ENCODE data around the gene ACKR2.

DNA sequence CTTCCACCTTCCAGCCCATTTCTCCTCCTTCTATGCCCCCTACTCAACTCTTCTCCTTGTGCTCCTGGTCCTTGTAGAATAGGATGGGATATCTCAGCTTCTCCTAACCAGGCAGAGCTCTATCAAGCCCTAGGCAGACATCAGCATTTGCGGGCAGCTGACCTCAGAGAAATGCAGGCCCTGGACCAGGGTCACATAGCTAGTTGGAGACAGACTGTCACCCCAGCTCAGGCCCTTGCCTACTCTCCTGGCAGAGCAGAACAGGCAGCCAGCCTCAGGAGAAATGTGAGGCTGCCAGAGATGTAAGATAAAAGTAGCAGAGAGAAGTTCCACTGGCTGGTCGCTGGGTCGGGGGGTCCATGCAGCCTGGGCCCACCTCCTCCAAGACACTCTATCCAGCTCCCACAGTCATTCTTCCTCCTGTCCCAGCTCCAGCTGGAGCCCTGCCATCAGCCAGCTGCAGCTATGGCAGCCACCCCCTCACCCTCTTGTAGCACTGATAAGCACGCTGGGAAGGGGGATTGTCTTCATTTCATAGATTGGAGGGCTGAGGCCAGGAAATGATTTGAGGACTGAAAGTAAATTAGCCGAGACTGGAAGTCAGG, 62.4 kb downstream of the ACKR2 start:
- TF ChIP-seq, protein P1, sequence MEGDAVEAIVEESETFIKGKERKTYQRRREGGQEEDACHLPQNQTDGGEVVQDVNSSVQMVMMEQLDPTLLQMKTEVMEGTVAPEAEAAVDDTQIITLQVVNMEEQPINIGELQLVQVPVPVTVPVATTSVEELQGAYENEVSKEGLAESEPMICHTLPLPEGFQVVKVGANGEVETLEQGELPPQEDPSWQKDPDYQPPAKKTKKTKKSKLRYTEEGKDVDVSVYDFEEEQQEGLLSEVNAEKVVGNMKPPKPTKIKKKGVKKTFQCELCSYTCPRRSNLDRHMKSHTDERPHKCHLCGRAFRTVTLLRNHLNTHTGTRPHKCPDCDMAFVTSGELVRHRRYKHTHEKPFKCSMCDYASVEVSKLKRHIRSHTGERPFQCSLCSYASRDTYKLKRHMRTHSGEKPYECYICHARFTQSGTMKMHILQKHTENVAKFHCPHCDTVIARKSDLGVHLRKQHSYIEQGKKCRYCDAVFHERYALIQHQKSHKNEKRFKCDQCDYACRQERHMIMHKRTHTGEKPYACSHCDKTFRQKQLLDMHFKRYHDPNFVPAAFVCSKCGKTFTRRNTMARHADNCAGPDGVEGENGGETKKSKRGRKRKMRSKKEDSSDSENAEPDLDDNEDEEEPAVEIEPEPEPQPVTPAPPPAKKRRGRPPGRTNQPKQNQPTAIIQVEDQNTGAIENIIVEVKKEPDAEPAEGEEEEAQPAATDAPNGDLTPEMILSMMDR (IDR thresholded peaks at IDR 0.05; ENCODE audit: extremely low read depth in 1 of 2, insufficient read depth in 1 of 2, low read depth in 1 of 2, low read length in 2 of 2), result no peak
- TF ChIP-seq, protein P2, sequence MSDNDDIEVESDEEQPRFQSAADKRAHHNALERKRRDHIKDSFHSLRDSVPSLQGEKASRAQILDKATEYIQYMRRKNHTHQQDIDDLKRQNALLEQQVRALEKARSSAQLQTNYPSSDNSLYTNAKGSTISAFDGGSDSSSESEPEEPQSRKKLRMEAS (IDR thresholded peaks at IDR 0.05; ENCODE audit: insufficient read depth, insufficient read length), result no peak

All from endothelial cell of umbilical vein (primary cell).